ENCODE measurements around the gene TP53TG3. TPM values are rescaled to one million over a fixed set of nuclear protein-coding genes. Genes with fewer than 3 reads are reported as not detected.
"Not testable (repeated sequence)": the region's sequence is repeated elsewhere in the genome, so short reads cannot be mapped to it uniquely, and the experiment has no call there.

TP53TG3 gene, protein sequence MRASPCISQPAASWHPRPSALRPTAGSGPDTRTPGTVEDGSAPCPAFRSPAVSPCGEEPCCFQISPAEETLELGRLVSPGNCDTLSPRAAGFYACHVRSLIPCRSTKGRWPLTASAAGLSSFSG
- total RNA-seq: not detected

DNA sequence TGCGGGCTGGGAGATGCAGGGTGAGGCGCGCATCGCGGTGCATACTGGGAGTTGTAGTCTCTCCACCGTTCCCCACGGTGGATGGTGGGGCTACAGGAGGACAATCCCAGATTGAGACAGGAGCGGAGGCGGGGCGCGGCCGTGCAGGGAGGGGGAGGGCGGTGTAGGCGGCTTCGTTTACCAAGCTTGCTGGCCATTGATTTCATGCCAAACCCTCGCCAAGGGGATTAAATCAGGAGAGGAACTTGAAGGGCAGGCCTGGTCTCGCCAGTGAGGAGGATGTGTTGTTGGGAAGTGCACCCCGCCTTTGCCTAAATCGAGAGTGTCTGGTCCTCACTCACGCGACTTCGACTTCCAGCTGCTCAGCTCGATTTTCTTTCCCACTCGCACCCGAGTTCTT lies at the start of gene TP53TG3:
TSS of gene TP53TG3 (minus strand) at position 101 of the 400 bp plus-strand sequence. CDS start at position 33, 68 bp downstream.
- not testable (repeated sequence) for H3K36me3 ChIP-seq; H3K27ac ChIP-seq; H3K4me1 ChIP-seq; H3K27me3 ChIP-seq; H3K9me3 ChIP-seq; H3K4me3 ChIP-seq; DNase-seq (ENCODE audit: low spot score in 2 of 2)
- WGBS, 2 donors: no CpG with 5 or more reads among the region's 25 CpGs

DNA sequence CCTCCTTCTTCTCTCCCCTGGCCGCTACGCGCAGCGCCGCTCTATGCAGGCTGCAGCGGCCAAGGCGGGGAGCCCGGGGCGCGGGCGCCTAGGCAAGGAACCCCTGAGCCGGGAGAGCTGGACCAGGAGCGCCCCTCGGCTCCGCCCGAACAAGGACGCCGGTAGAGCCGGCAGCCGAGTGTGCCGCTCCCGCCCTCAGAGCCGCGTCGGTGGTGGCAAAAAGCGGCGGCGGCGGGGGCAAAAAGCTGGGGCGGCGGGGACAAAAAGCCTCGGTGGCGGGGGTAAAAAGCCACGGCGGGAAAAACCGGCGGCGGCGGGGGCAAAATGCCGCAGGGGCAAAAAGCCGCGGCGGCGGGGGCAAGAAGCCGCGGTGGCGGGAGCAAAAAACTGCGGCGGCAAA lies 25.1 kb downstream of the TP53TG3 start:
- 61 to 64% methylated on average over 18 to 29 of the region's 49 CpGs for WGBS, 2 donors

DNA sequence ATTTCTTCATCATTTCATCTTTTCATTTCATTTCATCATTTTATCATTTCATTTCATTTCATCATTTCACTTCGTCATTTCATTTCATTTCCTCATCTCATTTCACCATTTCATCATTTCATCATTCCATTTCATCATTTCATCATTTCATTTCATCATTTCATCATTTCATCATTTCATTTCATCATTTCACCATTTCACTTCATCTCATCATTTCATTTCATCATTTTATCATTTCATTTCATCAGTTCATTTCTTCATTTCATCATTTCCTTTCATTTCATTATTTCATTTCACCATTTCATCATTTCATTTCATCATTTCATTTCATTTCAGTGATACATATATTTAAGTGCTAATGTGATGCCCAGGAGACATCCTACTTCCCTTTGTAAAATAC lies 28.4 kb downstream of the TP53TG3 start:
- not testable (repeated sequence) for H3K9me3 ChIP-seq; H3K27ac ChIP-seq; H3K27me3 ChIP-seq; H3K4me3 ChIP-seq; DNase-seq (ENCODE audit: low spot score in 2 of 2); H3K4me1 ChIP-seq; H3K36me3 ChIP-seq
- WGBS, 2 donors: 50% methylated on average over 1 of the region's 1 CpG; no CpG with 5 or more reads in 1 of the 2 donors

More for the DNA sequence above, 25.1 kb downstream of the TP53TG3 start:
- H3K9me3 ChIP-seq; H3K4me3 ChIP-seq; H3K36me3 ChIP-seq; H3K4me1 ChIP-seq; H3K27ac ChIP-seq; DNase-seq (ENCODE audit: low spot score in 2 of 2); H3K27me3 ChIP-seq: not testable (repeated sequence)

DNA sequence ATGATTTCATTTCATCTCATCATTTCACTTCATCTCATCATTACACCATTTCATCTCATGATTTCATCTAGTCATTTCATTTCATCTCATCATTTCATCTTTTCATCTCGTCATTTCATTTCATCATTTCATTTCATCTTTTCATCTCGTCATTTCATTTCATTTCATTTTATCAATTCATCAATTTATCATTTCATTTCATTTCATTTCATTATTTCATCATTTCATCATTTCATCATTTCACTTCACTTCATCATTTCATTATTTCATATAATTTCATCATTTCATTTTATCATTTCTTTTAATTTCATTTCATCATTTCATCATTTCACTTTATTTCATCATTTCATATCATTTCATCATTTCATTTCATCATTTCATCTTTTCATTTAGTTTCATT lies 29.2 kb downstream of the TP53TG3 start:
- not testable (repeated sequence) for H3K27ac ChIP-seq; H3K4me3 ChIP-seq; H3K36me3 ChIP-seq; H3K4me1 ChIP-seq; H3K9me3 ChIP-seq; H3K27me3 ChIP-seq; DNase-seq (ENCODE audit: low spot score in 2 of 2)
- 81% methylated on average over 2 of the region's 2 CpGs; no CpG with 5 or more reads in 1 of the 2 donors for WGBS, 2 donors

DNA sequence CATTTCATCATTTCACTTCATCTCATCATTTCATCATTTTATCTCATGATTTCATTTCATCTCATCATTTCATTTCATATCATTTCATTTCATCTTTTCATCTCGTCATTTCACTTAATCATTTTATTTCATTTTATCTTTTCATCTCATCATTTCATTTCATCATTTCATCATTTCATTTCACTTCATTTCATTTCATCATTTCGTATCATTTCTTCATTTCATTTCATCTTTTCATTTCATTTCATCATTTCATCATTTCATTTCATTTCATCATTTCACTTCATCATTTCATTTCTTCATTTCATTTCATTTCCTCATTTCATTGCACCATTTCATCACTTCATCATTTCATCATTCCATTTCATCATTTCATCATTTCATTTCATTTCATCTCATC lies 29.8 kb downstream of the TP53TG3 start:
- H3K4me3 ChIP-seq; H3K27ac ChIP-seq; DNase-seq (ENCODE audit: low spot score in 2 of 2); H3K9me3 ChIP-seq; H3K27me3 ChIP-seq; H3K36me3 ChIP-seq; H3K4me1 ChIP-seq: not testable (repeated sequence)
- 38 to 58% methylated on average over 2 of the region's 2 CpGs for WGBS, 2 donors

DNA sequence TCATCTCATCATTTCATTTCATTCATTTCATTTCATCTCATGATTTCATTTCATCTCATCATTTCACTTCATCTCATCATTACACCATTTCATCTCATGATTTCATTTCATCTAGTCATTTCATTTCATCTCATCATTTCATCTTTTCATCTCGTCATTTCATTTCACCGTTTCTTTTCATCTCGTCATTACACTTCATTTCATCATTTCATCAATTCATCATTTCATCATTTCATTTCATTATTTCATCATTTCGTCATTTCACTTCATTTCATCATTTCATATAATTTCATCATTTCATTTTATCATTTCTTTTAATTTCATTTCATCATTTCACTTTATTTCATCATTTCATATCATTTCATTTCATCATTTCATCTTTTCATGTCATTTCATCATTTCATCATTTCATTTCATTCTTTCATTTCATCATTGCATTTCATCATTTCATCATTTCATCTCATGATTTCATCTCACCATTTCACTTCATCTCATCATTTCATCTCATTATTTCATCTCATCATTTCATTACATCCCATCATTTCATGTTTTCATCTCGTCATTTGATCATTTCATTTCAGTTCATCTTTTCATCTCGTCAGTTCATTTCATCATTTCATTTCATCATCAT lies 30.6 kb downstream of the TP53TG3 start:
- not testable (repeated sequence) for H3K27ac ChIP-seq; H3K9me3 ChIP-seq; H3K36me3 ChIP-seq; H3K4me1 ChIP-seq; DNase-seq (ENCODE audit: low spot score in 2 of 2); H3K27me3 ChIP-seq; H3K4me3 ChIP-seq
- 68 to 78% methylated on average over 6 of the region's 6 CpGs for WGBS, 2 donors

DNA sequence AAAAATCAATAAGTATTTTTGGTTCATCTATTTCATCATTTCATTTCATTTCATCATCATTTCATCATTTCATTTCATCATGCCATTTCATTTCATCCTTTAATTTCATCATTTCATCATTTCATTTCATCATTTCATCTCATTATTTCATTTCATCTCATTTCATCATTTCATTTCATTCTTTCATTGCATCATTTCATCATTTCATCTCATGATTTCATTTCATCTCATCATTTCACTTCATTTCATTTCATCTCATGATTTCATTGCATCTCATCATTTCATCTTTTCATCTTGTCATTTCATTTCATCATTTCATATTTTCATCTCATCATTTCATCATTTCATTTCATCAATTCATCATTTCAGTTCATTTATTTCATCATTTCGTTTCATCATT lies 31.2 kb downstream of the TP53TG3 start:
- DNase-seq (ENCODE audit: low spot score in 2 of 2); H3K9me3 ChIP-seq; H3K4me3 ChIP-seq; H3K36me3 ChIP-seq; H3K4me1 ChIP-seq; H3K27me3 ChIP-seq; H3K27ac ChIP-seq: not testable (repeated sequence)
- WGBS, 2 donors: 24 to 27% methylated on average over 1 of the region's 1 CpG

DNA sequence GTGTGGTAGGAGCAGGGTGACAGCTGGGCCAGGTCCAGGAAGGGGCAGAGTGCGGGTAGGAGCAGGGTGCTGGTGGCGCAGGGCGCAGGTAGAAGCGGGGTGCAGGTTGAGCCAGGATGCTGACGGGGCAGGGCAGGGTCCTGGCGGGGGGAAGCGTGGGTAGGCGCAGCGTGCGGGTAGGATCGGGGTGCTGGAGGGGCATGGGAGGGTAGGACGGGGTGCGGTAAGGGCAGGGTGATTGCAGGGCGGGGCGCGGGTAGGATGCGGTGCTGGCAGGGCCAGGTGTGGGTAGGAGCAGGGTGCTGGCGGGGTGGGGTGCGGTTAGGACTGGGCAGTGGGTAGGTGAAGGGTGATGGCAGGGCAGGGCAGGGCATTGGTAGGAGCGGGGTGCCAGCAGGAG lies 38.4 kb downstream of the TP53TG3 start:
- WGBS, 2 donors: no CpG with 5 or more reads among the region's 20 CpGs
- not testable (repeated sequence) for H3K9me3 ChIP-seq, H3K4me1 ChIP-seq

DNA sequence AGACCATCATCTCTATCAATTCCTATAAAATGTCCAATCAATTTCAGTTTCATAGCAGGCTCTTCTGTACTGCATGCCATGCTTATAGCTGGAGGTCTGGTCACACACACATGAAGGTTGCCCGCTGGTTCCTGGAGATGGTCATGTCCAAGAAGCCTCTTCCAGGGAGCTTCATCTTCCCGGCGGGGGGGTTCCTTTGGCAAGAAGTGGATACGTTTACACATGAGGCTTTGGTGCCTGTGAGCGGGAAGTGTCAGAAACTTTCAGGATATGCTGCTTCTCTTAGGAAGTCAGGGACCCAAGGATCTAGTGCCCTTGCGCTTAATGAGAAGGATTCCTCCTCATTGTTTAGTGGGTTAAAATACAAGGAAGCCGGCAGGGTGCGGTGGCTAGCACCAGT lies 43.9 kb downstream of the TP53TG3 start:
- not testable (repeated sequence) for H3K9me3 ChIP-seq; H3K36me3 ChIP-seq; H3K27ac ChIP-seq; H3K4me3 ChIP-seq; DNase-seq (ENCODE audit: low spot score in 2 of 2); H3K4me1 ChIP-seq; H3K27me3 ChIP-seq
- 93% methylated on average over 5 of the region's 8 CpGs; no CpG with 5 or more reads in 1 of the 2 donors for WGBS, 2 donors

More for the DNA sequence above, 38.4 kb downstream of the TP53TG3 start:
- H3K4me3 ChIP-seq; H3K27ac ChIP-seq; H3K27me3 ChIP-seq; H3K36me3 ChIP-seq; DNase-seq (ENCODE audit: low spot score in 2 of 2): not testable (repeated sequence)

Small RNAs within 50 kb of the gene (small RNA-seq; reads per million reads assigned to genes)
- gene AC138907.6: not detected
